ENCODE measurements around the gene AGRN.
"Not testable (repeated sequence)": the region's sequence is repeated elsewhere in the genome, so short reads cannot be mapped to it uniquely, and the experiment has no call there.

Gene AGRN

DNA sequence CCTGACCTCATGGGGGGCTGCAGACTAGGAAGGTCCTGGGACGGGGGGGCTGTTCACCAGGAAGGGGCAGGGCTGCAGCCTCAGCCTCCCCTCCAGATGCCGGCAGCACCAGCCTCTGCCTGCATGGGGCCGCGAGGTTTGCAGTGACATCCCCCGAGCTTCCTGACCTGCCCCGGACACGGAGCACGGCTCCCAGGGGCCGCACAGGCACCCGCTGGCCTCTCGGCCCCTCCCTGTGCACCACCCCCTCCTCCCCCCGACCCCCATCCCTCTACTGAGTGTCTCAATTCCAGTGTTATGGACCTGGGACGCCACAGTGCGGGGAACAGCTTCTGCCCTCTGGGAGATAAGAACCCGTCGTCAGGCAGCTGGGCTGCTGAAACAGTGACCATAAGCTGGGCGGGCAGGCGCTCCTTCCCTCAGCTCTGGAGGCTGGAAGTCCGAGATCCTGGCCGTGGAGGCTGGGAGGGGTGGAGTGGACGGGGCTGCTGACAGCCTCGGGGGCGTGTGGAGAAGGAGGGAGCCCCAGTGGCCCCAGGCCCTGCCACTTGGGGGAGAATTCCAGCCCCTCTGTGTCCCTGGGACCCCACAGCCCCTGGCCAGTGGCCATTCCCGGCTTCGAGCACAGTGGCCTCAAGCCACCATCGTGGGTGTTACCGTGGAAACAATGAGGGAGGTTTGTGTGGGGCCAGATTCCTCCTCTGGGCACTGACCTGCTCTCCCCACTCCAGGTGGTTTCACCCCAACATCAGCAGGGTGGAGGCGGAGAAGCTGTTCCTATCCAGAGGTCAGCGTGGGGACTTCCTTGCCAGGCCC, 42.6 kb downstream of the AGRN start:
- DNase-seq (ENCODE audit: low read depth), result no peak
- peak overlapping the region; percentile 62 for H3K4me3 ChIP-seq (ENCODE audit: low read depth, low read length)
- TF ChIP-seq, protein P1, sequence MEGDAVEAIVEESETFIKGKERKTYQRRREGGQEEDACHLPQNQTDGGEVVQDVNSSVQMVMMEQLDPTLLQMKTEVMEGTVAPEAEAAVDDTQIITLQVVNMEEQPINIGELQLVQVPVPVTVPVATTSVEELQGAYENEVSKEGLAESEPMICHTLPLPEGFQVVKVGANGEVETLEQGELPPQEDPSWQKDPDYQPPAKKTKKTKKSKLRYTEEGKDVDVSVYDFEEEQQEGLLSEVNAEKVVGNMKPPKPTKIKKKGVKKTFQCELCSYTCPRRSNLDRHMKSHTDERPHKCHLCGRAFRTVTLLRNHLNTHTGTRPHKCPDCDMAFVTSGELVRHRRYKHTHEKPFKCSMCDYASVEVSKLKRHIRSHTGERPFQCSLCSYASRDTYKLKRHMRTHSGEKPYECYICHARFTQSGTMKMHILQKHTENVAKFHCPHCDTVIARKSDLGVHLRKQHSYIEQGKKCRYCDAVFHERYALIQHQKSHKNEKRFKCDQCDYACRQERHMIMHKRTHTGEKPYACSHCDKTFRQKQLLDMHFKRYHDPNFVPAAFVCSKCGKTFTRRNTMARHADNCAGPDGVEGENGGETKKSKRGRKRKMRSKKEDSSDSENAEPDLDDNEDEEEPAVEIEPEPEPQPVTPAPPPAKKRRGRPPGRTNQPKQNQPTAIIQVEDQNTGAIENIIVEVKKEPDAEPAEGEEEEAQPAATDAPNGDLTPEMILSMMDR (IDR thresholded peaks at IDR 0.05; ENCODE audit: insufficient read depth, low read depth, low read length, missing control alignments), result no peak

GRCh38 chr1:1063261-1063944, 43.5 kb downstream of the AGRN start:
- TF ChIP-seq, protein P1 (IDR thresholded peaks at IDR 0.05; ENCODE audit: insufficient read depth, low read depth, low read length, missing control alignments), result no peak
- H3K4me3 ChIP-seq (ENCODE audit: low read depth, low read length), result peak overlapping the region; percentile 62
- DNase-seq (ENCODE audit: low read depth), result no peak

- DNase-seq (ENCODE audit: low read depth), result peak; percentile 92
- TF ChIP-seq, protein P1 (IDR thresholded peaks at IDR 0.05; ENCODE audit: insufficient read depth, low read depth, low read length, missing control alignments), result peak; percentile 90
- H3K4me3 ChIP-seq (ENCODE audit: low read depth, low read length), result peak overlapping the region; percentile 62
These were observed 44.3 kb downstream of the AGRN start for GRCh38 chr1:1063945-1064831.

DNA sequence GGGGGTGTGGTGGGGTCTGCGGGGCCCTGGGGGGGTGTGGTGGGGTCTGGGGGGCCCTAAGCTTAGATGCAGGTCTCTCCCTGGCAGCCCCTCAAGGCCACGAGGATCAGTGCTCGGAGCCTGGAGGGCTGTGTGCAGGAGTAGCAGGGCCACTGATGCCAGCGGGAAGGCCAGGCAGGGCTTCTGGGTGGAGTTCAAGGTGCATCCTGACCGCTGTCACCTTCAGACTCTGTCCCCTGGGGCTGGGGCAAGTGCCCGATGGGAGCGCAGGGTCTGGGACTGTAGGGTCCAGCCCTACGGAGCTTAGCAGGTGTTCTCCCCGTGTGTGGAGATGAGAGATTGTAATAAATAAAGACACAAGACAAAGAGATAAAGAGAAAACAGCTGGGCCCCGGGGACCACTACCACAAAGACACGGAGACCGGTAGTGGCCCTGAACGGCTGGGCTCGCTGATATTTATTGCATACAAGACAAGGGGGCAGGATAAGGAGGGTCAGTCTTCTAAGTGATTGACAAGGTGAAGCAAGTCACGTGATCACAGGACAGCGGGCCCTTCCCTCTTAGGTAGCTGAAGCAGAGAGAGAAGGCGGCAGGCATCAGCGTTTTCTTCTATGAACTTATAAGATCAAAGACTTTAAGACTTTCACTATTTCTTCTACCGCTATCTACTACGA, 45.5 kb downstream of the AGRN start:
- DNase-seq (ENCODE audit: low read depth), result no peak
- TF ChIP-seq, protein P1 (IDR thresholded peaks at IDR 0.05; ENCODE audit: insufficient read depth, low read depth, low read length, missing control alignments), result no peak
- H3K4me3 ChIP-seq (ENCODE audit: low read depth, low read length), result peak overlapping the region; percentile 28

- H3K4me3 ChIP-seq (ENCODE audit: low read depth, low read length); DNase-seq (ENCODE audit: low read depth): not testable (repeated sequence)
These were observed 46.0 kb downstream of the AGRN start for GRCh38 chr1:1065940-1066304.

DNA sequence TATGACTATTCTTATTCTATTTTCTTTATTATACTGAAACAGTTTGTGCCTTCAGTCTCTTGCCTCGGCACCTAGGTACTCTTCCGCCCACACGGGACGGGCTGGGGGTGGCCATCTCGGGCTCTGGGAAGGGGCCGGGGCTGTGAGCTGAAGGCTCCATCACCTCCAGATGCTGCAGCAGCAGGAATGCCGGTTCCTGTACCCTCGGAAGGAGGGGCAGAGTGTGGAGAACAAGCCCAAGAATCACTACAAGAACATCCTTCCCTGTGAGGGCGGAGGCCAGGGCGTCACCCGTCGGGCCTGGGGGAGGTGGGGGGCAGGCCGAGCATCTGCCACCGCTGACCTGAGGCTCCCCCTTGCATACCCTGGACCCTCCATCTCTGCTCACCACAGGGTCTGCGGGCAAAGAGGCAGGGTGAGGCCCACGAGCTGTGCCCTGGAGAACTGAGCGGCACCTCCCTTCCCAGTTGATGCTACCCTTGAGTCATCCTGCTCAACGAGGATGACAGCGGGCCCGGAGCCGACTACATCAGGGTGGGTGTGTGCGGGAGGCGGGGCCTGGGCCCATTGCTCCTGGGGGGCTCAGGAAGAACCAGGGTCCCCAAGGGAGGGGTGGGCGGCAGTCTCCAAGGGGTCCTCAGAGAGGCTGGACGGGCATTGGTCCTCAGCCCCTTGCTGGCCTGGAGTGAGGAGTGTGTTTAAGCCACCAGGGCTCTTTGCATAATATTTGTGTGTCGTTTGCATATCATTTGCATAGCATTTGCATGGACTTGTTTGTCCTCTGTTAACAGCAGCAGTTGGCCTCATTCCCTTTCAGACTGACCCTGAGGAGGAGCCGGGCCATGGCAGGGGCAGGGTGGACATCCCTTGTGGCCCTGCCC, 46.7 kb downstream of the AGRN start:
- H3K4me3 ChIP-seq (ENCODE audit: low read depth, low read length), result no peak overlapping the region
- no peak for DNase-seq (ENCODE audit: low read depth)

More for the DNA sequence above, 46.7 kb downstream of the AGRN start:
- TF ChIP-seq, protein P1 (IDR thresholded peaks at IDR 0.05; ENCODE audit: insufficient read depth, low read depth, low read length, missing control alignments), result no peak
